ENCODE measurements around the gene SPCS1.
A peak's percentile ranks its signal among the peaks of the same experiment; 100 is the strongest.

Gene SPCS1

GRCh38 chr3:52682016-52682415 is 23.9 kb upstream of the SPCS1 start:
- Histone ChIP-seq H3K27ac (ENCODE audit: low read depth, low read length) (no peak overlapping the region), H3K36me3 (ENCODE audit: insufficient read depth, low read length) (peaks cover 27% of the 10 kb centered on the region), H3K9me3 (ENCODE audit: low read length) (no peaks in the 10 kb centered on the region), H3K27me3 (ENCODE audit: control insufficient read depth in 1 of 2, insufficient read depth in 2 of 2, low read length in 2 of 2) (no peaks in the 10 kb centered on the region), H3K4me3 (ENCODE audit: low read depth in 1 of 2, low read length in 2 of 2) (no peak overlapping the region), H3K9ac (ENCODE audit: low read length) (no peak overlapping the region), H3K4me1 (ENCODE audit: insufficient read depth, low read length) (peaks cover 19% of the 10 kb centered on the region)

- no peaks in the 10 kb centered on the region for H3K27me3 ChIP-seq (ENCODE audit: control insufficient read depth in 1 of 2, insufficient read depth in 2 of 2, low read length in 2 of 2)
- H3K27ac ChIP-seq (ENCODE audit: low read depth, low read length): no peak overlapping the region
- H3K36me3 ChIP-seq (ENCODE audit: insufficient read depth, low read length): peaks cover 26% of the 10 kb centered on the region
- H3K9me3 ChIP-seq (ENCODE audit: low read length): no peaks in the 10 kb centered on the region
- H3K4me3 ChIP-seq (ENCODE audit: low read depth in 1 of 2, low read length in 2 of 2): no peak overlapping the region
- H3K4me1 ChIP-seq (ENCODE audit: insufficient read depth, low read length): peaks cover 21% of the 10 kb centered on the region
- no peak overlapping the region for H3K9ac ChIP-seq (ENCODE audit: low read length)
Measured at GRCh38 chr3:52683611-52684010, 22.3 kb upstream of the SPCS1 start.

GRCh38 chr3:52684184-52684583 is 21.7 kb upstream of the SPCS1 start:
- peaks cover 21% of the 10 kb centered on the region for H3K4me1 ChIP-seq (ENCODE audit: insufficient read depth, low read length)
- no peaks in the 10 kb centered on the region for H3K27me3 ChIP-seq (ENCODE audit: control insufficient read depth in 1 of 2, insufficient read depth in 2 of 2, low read length in 2 of 2)
- peak overlapping the region; percentile 92 for H3K27ac ChIP-seq (ENCODE audit: low read depth, low read length)
- peaks cover 26% of the 10 kb centered on the region for H3K36me3 ChIP-seq (ENCODE audit: insufficient read depth, low read length)
- H3K9ac ChIP-seq (ENCODE audit: low read length): no peak overlapping the region
- H3K4me3 ChIP-seq (ENCODE audit: low read depth in 1 of 2, low read length in 2 of 2): no peak overlapping the region
- no peaks in the 10 kb centered on the region for H3K9me3 ChIP-seq (ENCODE audit: low read length)

GRCh38 chr3:52685285-52685708 is 20.6 kb upstream of the SPCS1 start:
- Histone ChIP-seq H3K27me3 (ENCODE audit: control insufficient read depth in 1 of 2, insufficient read depth in 2 of 2, low read length in 2 of 2) (no peaks in the 10 kb centered on the region), H3K27ac (ENCODE audit: low read depth, low read length) (peak overlapping the region; percentile 92), H3K36me3 (ENCODE audit: insufficient read depth, low read length) (peaks cover 31% of the 10 kb centered on the region), H3K9me3 (ENCODE audit: low read length) (no peaks in the 10 kb centered on the region), H3K4me1 (ENCODE audit: insufficient read depth, low read length) (peaks cover 21% of the 10 kb centered on the region), H3K4me3 (ENCODE audit: low read depth in 1 of 2, low read length in 2 of 2) (peak overlapping the region; percentile 78 to 83), H3K9ac (ENCODE audit: low read length) (peak overlapping the region; percentile 81)

GRCh38 chr3:52685709-52686691 is 19.9 kb upstream of the SPCS1 start, which contains the start of the genes GNL3 and PBRM1:
TSS of gene GNL3 (plus strand) at chr3:52686032. CDS start at chr3:52686093, 61 bp downstream.
TSS of gene PBRM1 (minus strand) at chr3:52685913.
- Histone ChIP-seq H3K4me3 (ENCODE audit: low read depth in 1 of 2, low read length in 2 of 2) (peak within 1 kb of the TSS; percentile 83 to 97), H3K9ac (ENCODE audit: low read length) (peak within 1 kb of the TSS; percentile 81), H3K36me3 (ENCODE audit: insufficient read depth, low read length) (peaks cover 37% of the 10 kb centered on the region), H3K27me3 (ENCODE audit: control insufficient read depth in 1 of 2, insufficient read depth in 2 of 2, low read length in 2 of 2) (no peaks in the 10 kb centered on the region), H3K9me3 (ENCODE audit: low read length) (no peaks in the 10 kb centered on the region), H3K4me1 (ENCODE audit: insufficient read depth, low read length) (peaks cover 21% of the 10 kb centered on the region), H3K27ac (ENCODE audit: low read depth, low read length) (peak within 1 kb of the TSS; percentile 92)

- Histone ChIP-seq H3K4me1 (ENCODE audit: insufficient read depth, low read length) (peaks cover 21% of the 10 kb centered on the region), H3K27ac (ENCODE audit: low read depth, low read length) (no peak overlapping the region), H3K27me3 (ENCODE audit: control insufficient read depth in 1 of 2, insufficient read depth in 2 of 2, low read length in 2 of 2) (no peaks in the 10 kb centered on the region), H3K36me3 (ENCODE audit: insufficient read depth, low read length) (peaks cover 55% of the 10 kb centered on the region), H3K9me3 (ENCODE audit: low read length) (no peaks in the 10 kb centered on the region), H3K4me3 (ENCODE audit: low read depth in 1 of 2, low read length in 2 of 2) (no peak overlapping the region), H3K9ac (ENCODE audit: low read length) (no peak overlapping the region)
Measured at GRCh38 chr3:52688266-52688665, 17.6 kb upstream of the SPCS1 start.

- Histone ChIP-seq H3K27ac (ENCODE audit: low read depth, low read length) (no peak overlapping the region), H3K36me3 (ENCODE audit: insufficient read depth, low read length) (peaks cover 63% of the 10 kb centered on the region), H3K4me1 (ENCODE audit: insufficient read depth, low read length) (peaks cover 18% of the 10 kb centered on the region), H3K4me3 (ENCODE audit: low read depth in 1 of 2, low read length in 2 of 2) (no peak overlapping the region), H3K9ac (ENCODE audit: low read length) (no peak overlapping the region), H3K9me3 (ENCODE audit: low read length) (no peaks in the 10 kb centered on the region), H3K27me3 (ENCODE audit: control insufficient read depth in 1 of 2, insufficient read depth in 2 of 2, low read length in 2 of 2) (no peaks in the 10 kb centered on the region)
Measured at GRCh38 chr3:52689151-52689550, 16.8 kb upstream of the SPCS1 start.

- Histone ChIP-seq H3K27me3 (ENCODE audit: control insufficient read depth in 1 of 2, insufficient read depth in 2 of 2, low read length in 2 of 2) (no peaks in the 10 kb centered on the region), H3K4me1 (ENCODE audit: insufficient read depth, low read length) (peaks cover 10% of the 10 kb centered on the region), H3K9ac (ENCODE audit: low read length) (no peak overlapping the region), H3K27ac (ENCODE audit: low read depth, low read length) (no peak overlapping the region), H3K4me3 (ENCODE audit: low read depth in 1 of 2, low read length in 2 of 2) (no peak overlapping the region), H3K9me3 (ENCODE audit: low read length) (no peaks in the 10 kb centered on the region), H3K36me3 (ENCODE audit: insufficient read depth, low read length) (peaks cover 74% of the 10 kb centered on the region)
Measured at GRCh38 chr3:52690560-52690959, 15.3 kb upstream of the SPCS1 start.

GRCh38 chr3:52693071-52693470 is 12.8 kb upstream of the SPCS1 start:
- Histone ChIP-seq H3K36me3 (ENCODE audit: insufficient read depth, low read length) (peaks cover 90% of the 10 kb centered on the region), H3K9me3 (ENCODE audit: low read length) (no peaks in the 10 kb centered on the region), H3K27me3 (ENCODE audit: control insufficient read depth in 1 of 2, insufficient read depth in 2 of 2, low read length in 2 of 2) (no peaks in the 10 kb centered on the region), H3K4me3 (ENCODE audit: low read depth in 1 of 2, low read length in 2 of 2) (no peak overlapping the region), H3K27ac (ENCODE audit: low read depth, low read length) (no peak overlapping the region), H3K4me1 (ENCODE audit: insufficient read depth, low read length) (no peaks in the 10 kb centered on the region), H3K9ac (ENCODE audit: low read length) (no peak overlapping the region)

GRCh38 chr3:52694528-52695189 is 11.2 kb upstream of the SPCS1 start:
- H3K36me3 ChIP-seq (ENCODE audit: insufficient read depth, low read length): peaks cover 75% of the 10 kb centered on the region
- no peaks in the 10 kb centered on the region for H3K9me3 ChIP-seq (ENCODE audit: low read length)
- H3K27me3 ChIP-seq (ENCODE audit: control insufficient read depth in 1 of 2, insufficient read depth in 2 of 2, low read length in 2 of 2): no peaks in the 10 kb centered on the region
- no peak overlapping the region for H3K4me3 ChIP-seq (ENCODE audit: low read depth in 1 of 2, low read length in 2 of 2)
- H3K4me1 ChIP-seq (ENCODE audit: insufficient read depth, low read length): no peaks in the 10 kb centered on the region
- H3K9ac ChIP-seq (ENCODE audit: low read length): no peak overlapping the region
- H3K27ac ChIP-seq (ENCODE audit: low read depth, low read length): no peak overlapping the region

GRCh38 chr3:52695798-52696671 is 9.9 kb upstream of the SPCS1 start:
- Histone ChIP-seq H3K4me3 (ENCODE audit: low read depth in 1 of 2, low read length in 2 of 2) (no peak overlapping the region), H3K27ac (ENCODE audit: low read depth, low read length) (no peak overlapping the region), H3K9ac (ENCODE audit: low read length) (no peak overlapping the region), H3K4me1 (ENCODE audit: insufficient read depth, low read length) (no peaks in the 10 kb centered on the region), H3K9me3 (ENCODE audit: low read length) (no peaks in the 10 kb centered on the region), H3K36me3 (ENCODE audit: insufficient read depth, low read length) (peaks cover 68% of the 10 kb centered on the region), H3K27me3 (ENCODE audit: control insufficient read depth in 1 of 2, insufficient read depth in 2 of 2, low read length in 2 of 2) (no peaks in the 10 kb centered on the region)
